Limb (tissue), 2 donors: ENCODE measurements around the gene LRRC8A.
"Not testable (repeated sequence)": the region's sequence is repeated elsewhere in the genome, so short reads cannot be mapped to it uniquely, and the experiment has no call there.

Experiments
- DNase-seq, 2 donors: peaks; one replicate each; pipeline ENCODE4 v3.0.0-alpha.2; 2016; ENCODE audit errors: extremely low spot score in 2 of 2

Gene LRRC8A

GRCh38 chr9:128920381-128921058 lies 38.6 kb downstream of the LRRC8A start, which contains the start of gene PHYHD1:
Gene PHYHD1 (plus strand): TSS chr9:128920982. CDS start chr9:128922324, 1,342 bp downstream.
- DNase-seq, result no peak

- peak; percentile 70 to 79 for DNase-seq
Measured at GRCh38 chr9:128921881-128922763, 40.2 kb downstream of the LRRC8A start.

GRCh38 chr9:128923493-128923883 lies 41.6 kb downstream of the LRRC8A start:
- no peak for DNase-seq

GRCh38 chr9:128927731-128928411 lies 45.9 kb downstream of the LRRC8A start:
- peak in 1 of 2 donors; percentile 63 for DNase-seq

GRCh38 chr9:128928624-128929023 lies 46.7 kb downstream of the LRRC8A start:
- no peak for DNase-seq

- DNase-seq, result no peak
Measured at GRCh38 chr9:128929560-128929959, 47.6 kb downstream of the LRRC8A start.

GRCh38 chr9:128933731-128934130 lies 51.8 kb downstream of the LRRC8A start:
- no peak for DNase-seq

GRCh38 chr9:128936171-128936865 lies 54.4 kb downstream of the LRRC8A start:
- DNase-seq, result no peak

GRCh38 chr9:128937310-128938165 lies 55.6 kb downstream of the LRRC8A start:
- DNase-seq, result no peak

- DNase-seq, result no peak
Measured at GRCh38 chr9:128940271-128940921, 58.5 kb downstream of the LRRC8A start.

- DNase-seq, result no peak
Measured at GRCh38 chr9:128940946-128941755, 59.2 kb downstream of the LRRC8A start.

GRCh38 chr9:128943832-128944620 lies 62.1 kb downstream of the LRRC8A start:
- DNase-seq, result no peak

- not testable (repeated sequence) for DNase-seq
Measured at GRCh38 chr9:128944966-128945365, 63.0 kb downstream of the LRRC8A start.

- DNase-seq, result no peak
Measured at GRCh38 chr9:128945798-128946501, 64.0 kb downstream of the LRRC8A start.

- no peak for DNase-seq
Measured at GRCh38 chr9:128946571-128947276, 64.8 kb downstream of the LRRC8A start.

GRCh38 chr9:128947277-128947526 lies 65.3 kb downstream of the LRRC8A start:
- no peak for DNase-seq
